BLaER1 (cell line): ENCODE measurements around the gene SIRPB1.
A peak's percentile ranks its signal among the peaks of the same experiment; 100 is the strongest.

Experiments used
- H3K27ac ChIP-seq: shearing (Covaris generic); formaldehyde crosslinking; 2 replicates; pipeline ENCODE4 v1.8.1; 2022
- H3K27me3 ChIP-seq: shearing (Covaris generic); formaldehyde crosslinking; 2 replicates; pipeline ENCODE4 v1.8.1; 2022
- H3K36me3 ChIP-seq: shearing (Covaris generic); formaldehyde crosslinking; 2 replicates; pipeline ENCODE4 v1.8.1; 2022
- H3K4me1 ChIP-seq: shearing (Covaris generic); formaldehyde crosslinking; 2 replicates; pipeline ENCODE4 v1.8.1; 2022
- H3K4me2 ChIP-seq: shearing (Covaris generic); formaldehyde crosslinking; 2 replicates; pipeline ENCODE4 v1.8.1; 2022
- H3K4me3 ChIP-seq: shearing (Covaris generic); formaldehyde crosslinking; 2 replicates; pipeline ENCODE4 v1.8.1; 2022
- H3K9ac ChIP-seq: shearing (Covaris generic); formaldehyde crosslinking; 2 replicates; pipeline ENCODE4 v1.8.1; 2022
- H3K9me3 ChIP-seq: shearing (Covaris generic); formaldehyde crosslinking; 2 replicates; pipeline ENCODE4 v1.8.1; 2022
- H4K20me1 ChIP-seq: shearing (Covaris generic); formaldehyde crosslinking; 2 replicates; pipeline ENCODE4 v1.8.1; 2022
- Cebpa-rat ChIP-seq: shearing (Covaris generic); IDR thresholded peaks from 2 replicates; pipeline ENCODE4 v1.8.1; 2022

SIRPB1 gene

DNA sequence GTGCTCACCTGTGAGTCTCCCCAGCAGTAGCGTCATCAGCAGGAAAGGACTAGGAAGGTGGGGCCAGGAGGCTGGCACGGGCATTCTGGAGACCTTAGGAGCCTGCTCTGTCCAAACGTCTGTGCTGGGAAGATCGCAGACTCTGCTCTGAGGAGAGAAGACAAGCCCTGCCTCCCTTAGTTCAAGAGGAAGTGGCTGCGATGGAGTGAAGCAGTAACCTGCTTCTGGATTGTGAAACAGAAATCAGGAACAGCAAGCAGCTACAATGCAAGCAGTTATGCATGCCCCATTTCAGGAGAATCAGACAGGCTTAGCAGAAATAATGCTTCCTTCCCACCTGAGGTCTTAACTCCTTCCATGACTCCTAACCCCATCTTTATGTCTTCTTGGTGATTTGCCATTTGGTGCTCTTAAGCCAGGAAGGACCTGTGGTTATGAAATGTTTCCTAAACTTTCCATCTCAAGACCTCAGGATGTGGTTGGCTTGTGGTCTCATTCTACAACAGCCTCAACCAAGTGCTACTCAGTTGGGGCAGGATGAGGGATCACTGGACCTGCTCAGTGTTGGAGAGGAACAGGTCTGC is at the start of gene SIRPB1:
Gene SIRPB1, minus strand, starts transcription at position 149 of the 584 bp plus-strand sequence. Its CDS starts 65 bp downstream, at position 84.
- H3K9me3 ChIP-seq: peaks cover 12% of the 10 kb centered on the region
- H3K4me1 ChIP-seq: peaks cover 23% of the 10 kb centered on the region
- no peak within 1 kb of the TSS; the same call in 1 of the 2 replicates for H3K27ac ChIP-seq
- TF ChIP-seq Cebpa-rat: 0 out of 2 replicates have a peak, but pooled peaks have one; percentile 35
- H3K4me2 ChIP-seq: peak within 1 kb of the TSS; percentile 66
- H3K36me3 ChIP-seq: no peaks in the 10 kb centered on the region
- H4K20me1 ChIP-seq: no peaks in the 10 kb centered on the region
- H3K27me3 ChIP-seq: no peaks in the 10 kb centered on the region
- H3K9ac ChIP-seq: no peak within 1 kb of the TSS
- H3K4me3 ChIP-seq: no peak within 1 kb of the TSS

DNA sequence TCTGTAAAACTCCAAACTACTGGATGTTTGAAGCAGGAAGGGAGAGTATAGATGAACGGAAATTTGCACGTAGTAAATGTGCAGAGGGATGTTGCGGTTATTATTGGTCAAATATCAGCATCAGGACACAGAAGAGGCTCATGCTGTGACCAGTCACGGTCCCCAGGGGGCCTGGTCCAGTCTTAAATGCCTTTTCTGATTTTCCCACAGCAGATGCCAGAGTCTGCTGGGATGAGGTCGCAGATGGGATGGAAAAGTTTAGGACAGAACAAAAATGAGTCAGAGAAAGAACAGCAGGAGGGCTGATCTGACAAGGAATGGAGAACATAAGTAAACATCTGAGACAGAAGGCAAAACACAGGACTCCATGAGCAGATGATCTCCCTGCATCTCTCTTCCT is 49.5 kb upstream of the SIRPB1 start:
- Histone ChIP-seq H3K9ac (no peak overlapping the region), H3K27me3 (no peaks in the 10 kb centered on the region), H3K36me3 (no peaks in the 10 kb centered on the region), H3K27ac (no peak overlapping the region), H3K4me3 (no peak overlapping the region), H3K4me1 (peaks cover 13% of the 10 kb centered on the region), H3K4me2 (no peak overlapping the region), H3K9me3 (peaks cover 19% of the 10 kb centered on the region), H4K20me1 (no peaks in the 10 kb centered on the region)
- no peak for TF ChIP-seq Cebpa-rat

DNA sequence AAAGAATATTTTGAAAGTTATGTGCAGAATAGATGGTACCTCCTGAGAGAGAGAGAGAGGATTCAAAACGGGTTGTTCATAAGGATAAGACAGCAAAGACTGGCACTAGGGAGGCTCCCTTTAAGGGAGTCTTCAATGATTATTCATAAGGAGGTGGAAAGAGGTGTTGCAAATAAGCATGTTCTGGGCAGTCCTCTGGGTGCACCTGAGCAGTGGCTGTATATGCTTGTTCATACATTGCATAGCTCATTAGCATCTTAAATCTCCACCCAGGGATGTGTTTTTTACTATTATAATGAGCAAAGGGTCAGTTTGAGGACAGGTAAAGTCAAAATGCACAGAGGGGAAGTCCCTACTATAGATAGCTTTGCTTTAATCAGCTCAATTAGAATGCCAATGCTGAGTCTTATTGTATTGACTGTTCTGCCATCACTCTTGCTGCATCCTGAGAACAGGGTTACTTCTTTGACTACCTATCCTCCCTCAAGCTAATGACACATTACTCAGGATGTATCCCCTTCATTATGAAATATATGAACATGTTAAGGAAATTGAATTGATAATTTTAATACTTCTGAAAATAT is 47.8 kb upstream of the SIRPB1 start:
- H3K9ac ChIP-seq: no peak overlapping the region
- no peak overlapping the region for H3K4me2 ChIP-seq
- no peak overlapping the region for H3K4me3 ChIP-seq
- H3K27me3 ChIP-seq: no peaks in the 10 kb centered on the region
- H3K4me1 ChIP-seq: peaks cover 14% of the 10 kb centered on the region
- H3K9me3 ChIP-seq: peaks cover 19% of the 10 kb centered on the region
- H4K20me1 ChIP-seq: no peaks in the 10 kb centered on the region
- H3K27ac ChIP-seq: no peak overlapping the region
- no peak for TF ChIP-seq Cebpa-rat
- no peaks in the 10 kb centered on the region for H3K36me3 ChIP-seq

DNA sequence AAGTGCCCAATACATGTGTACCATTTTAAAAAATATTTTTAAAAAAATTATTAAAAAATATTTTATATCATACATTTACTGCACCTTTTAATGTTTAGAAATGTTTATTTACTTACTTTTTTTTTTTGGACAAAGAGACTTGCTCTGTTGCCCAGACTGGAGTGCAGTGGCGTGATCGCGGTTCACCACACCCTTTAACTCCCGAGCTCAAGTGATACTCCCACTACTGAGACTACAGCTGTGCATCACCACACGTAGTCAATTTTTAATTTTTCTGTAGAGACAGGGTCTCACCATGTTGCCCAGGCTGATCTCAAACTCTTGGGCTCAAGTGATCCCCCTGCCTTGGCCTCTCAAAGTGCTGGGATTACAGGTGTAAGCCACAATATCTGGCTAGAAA is 47.0 kb upstream of the SIRPB1 start:
- Histone ChIP-seq H3K36me3 (no peaks in the 10 kb centered on the region), H3K9me3 (peaks cover 17% of the 10 kb centered on the region), H3K9ac (no peak overlapping the region), H3K27ac (no peak overlapping the region), H3K4me1 (peaks cover 14% of the 10 kb centered on the region), H3K4me2 (no peak overlapping the region), H4K20me1 (no peaks in the 10 kb centered on the region), H3K27me3 (no peaks in the 10 kb centered on the region), H3K4me3 (no peak overlapping the region)
- TF ChIP-seq Cebpa-rat: no peak

DNA sequence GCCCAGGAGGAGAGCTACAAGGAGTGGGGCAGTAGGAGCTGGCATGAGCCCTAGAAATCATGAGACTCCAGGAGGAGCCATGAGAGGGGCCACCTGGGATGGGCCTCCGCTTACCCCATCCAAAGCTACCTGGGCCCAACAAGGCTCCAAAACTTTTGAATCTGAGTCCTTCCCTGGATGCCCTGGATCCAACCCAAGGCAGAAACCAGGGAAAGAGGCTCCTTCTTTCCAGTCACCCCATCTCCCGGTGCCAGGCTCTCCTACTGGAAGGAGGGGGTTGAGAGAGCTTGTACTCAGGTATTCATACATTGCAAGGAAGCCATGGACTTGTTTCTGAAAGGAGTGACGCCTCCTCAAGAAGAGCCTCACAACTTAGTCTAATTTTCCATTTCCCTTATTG is 45.5 kb upstream of the SIRPB1 start:
- H3K36me3 ChIP-seq: no peaks in the 10 kb centered on the region
- peaks cover 2% of the 10 kb centered on the region; the same call in 1 of the 2 replicates for H3K9me3 ChIP-seq
- no peak overlapping the region for H3K4me3 ChIP-seq
- no peaks in the 10 kb centered on the region for H4K20me1 ChIP-seq
- H3K9ac ChIP-seq: no peak overlapping the region
- H3K27me3 ChIP-seq: no peaks in the 10 kb centered on the region
- H3K27ac ChIP-seq: peak overlapping the region; percentile 15; the same call in 1 of the 2 replicates
- peaks cover 14% of the 10 kb centered on the region for H3K4me1 ChIP-seq
- H3K4me2 ChIP-seq: peak overlapping the region; percentile 68
- no peak for TF ChIP-seq Cebpa-rat

DNA sequence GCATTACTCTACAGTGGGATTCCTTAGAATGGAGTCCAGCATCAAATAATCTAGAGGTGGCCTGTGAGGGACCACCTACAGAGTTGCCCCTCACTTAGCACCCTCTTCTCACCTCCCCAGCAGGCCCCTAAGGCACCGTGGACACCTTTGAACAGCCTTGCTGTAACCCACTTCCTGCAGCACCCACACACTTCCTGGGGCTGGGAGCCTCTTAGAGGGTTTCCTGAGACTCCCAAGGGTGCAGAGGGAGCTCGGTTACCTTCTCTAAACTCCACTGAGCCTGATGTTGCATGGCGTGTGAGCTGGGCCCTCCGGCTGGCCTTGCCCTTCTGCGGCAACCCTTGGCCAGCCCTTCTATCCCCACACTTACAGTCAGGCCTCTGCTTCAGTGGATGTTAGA is 45.1 kb upstream of the SIRPB1 start:
- Histone ChIP-seq H3K4me3 (no peak overlapping the region), H3K27me3 (no peaks in the 10 kb centered on the region), H3K27ac (peak overlapping the region; percentile 15; the same call in 1 of the 2 replicates), H3K9ac (no peak overlapping the region), H3K4me1 (peaks cover 14% of the 10 kb centered on the region), H3K4me2 (peak overlapping the region; percentile 68), H3K9me3 (no peaks in the 10 kb centered on the region), H4K20me1 (no peaks in the 10 kb centered on the region), H3K36me3 (no peaks in the 10 kb centered on the region)
- no peak for TF ChIP-seq Cebpa-rat

DNA sequence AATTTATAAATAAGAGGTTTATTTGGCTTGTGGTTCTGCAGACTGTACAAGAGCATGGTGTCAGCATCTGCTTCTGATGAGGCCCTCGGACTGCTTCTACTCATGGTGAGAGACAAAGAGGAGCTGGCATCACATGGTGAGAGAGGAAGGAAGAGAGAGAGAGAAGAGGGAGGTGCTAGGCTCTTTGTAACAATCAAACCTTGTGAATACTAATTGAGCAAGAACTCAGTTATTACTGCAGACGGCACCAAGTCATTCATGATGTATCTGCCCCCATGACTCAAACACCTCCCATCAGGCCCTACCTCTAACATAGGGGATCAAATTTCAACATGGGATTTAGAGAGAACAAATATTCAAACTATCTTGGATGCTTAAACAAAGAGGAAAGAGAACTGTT is 44.1 kb upstream of the SIRPB1 start:
- H3K27ac ChIP-seq: no peak overlapping the region
- H3K36me3 ChIP-seq: no peaks in the 10 kb centered on the region
- H3K9me3 ChIP-seq: no peaks in the 10 kb centered on the region
- no peak overlapping the region for H3K9ac ChIP-seq
- no peak overlapping the region; the same call in 1 of the 2 replicates for H3K4me2 ChIP-seq
- H4K20me1 ChIP-seq: no peaks in the 10 kb centered on the region
- H3K4me1 ChIP-seq: peaks cover 14% of the 10 kb centered on the region
- no peak overlapping the region for H3K4me3 ChIP-seq
- no peak for TF ChIP-seq Cebpa-rat
- H3K27me3 ChIP-seq: no peaks in the 10 kb centered on the region

DNA sequence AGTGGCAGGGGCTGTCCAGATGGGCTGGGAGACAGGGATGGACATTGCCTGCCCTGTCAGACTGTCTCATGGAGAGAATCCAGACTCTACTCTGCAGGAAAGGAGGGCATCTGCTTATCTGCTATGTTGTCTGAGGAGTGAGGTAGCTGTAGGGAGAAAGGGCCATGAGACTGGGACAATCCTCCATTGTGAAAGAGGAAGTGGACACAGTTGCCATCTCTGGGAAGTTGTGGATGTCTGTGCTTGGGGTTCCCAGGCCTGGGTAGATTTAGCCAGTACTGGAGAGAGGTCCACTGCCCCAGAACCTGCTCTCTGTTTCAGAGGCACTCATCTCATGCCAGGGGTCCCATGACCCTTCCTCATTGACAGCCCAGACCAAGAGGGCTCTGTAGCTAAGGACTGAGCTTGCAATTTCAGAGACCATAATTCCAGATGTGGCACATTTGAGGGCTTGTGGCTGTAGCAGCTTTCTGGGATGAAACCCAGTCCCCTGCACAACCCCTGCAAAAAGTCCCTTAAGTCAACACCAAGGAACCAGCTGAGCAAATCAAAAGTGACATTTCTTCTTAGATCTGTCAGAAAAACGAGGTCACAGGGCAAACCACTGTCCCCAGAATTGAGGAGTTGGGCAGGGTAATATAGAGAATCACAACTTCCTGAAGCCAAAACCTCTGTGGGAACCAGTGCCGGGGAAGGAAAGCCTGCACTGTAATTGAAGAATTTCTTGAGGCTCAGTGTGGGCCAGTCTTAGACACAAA is 41.9 kb upstream of the SIRPB1 start:
- Histone ChIP-seq H3K27me3 (no peaks in the 10 kb centered on the region), H3K36me3 (no peaks in the 10 kb centered on the region), H3K4me3 (no peak overlapping the region), H3K4me2 (no peak overlapping the region), H3K4me1 (peaks cover 14% of the 10 kb centered on the region), H4K20me1 (no peaks in the 10 kb centered on the region), H3K27ac (no peak overlapping the region), H3K9me3 (no peaks in the 10 kb centered on the region), H3K9ac (no peak overlapping the region)
- TF ChIP-seq Cebpa-rat: no peak

DNA sequence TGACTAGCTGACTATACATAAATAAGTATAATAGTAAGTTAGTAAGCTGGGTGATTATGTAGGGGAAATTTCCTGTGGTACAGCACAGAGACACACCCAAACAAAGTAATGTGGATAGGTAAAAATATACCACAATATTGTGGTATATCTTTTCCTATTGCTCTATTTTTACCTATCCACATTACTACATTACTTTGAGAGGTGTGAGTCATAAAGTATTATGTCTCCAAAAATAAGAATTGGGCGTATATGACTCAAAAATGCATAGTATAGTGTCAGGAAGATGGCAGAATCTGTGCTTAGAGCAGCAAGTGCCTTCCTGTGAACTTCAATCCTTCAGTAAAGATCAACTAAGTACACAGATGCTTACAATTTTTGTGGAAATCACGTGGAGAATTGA is 40.4 kb upstream of the SIRPB1 start:
- H4K20me1 ChIP-seq: no peaks in the 10 kb centered on the region
- no peak overlapping the region for H3K4me2 ChIP-seq
- no peak overlapping the region for H3K27ac ChIP-seq
- no peaks in the 10 kb centered on the region for H3K36me3 ChIP-seq
- TF ChIP-seq Cebpa-rat: no peak
- H3K27me3 ChIP-seq: no peaks in the 10 kb centered on the region
- H3K9ac ChIP-seq: no peak overlapping the region
- H3K4me3 ChIP-seq: no peak overlapping the region
- peaks cover 10% of the 10 kb centered on the region for H3K4me1 ChIP-seq
- H3K9me3 ChIP-seq: no peaks in the 10 kb centered on the region
